ACC112 (cell line): Measurements from ENCODE around the gene FNDC3A.

Experiments used
- H2AFZ ChIP-seq: fragments of 200-600 bp; sonication (generic); one replicate; pipeline ENCODE4 v1.6.0; 2017; ENCODE audit warnings: antibody characterized with exemption, low read length; ENCODE audit not compliant: unreplicated experiment
- H3K27ac ChIP-seq: fragments of 200-600 bp; sonication (generic); 2 replicates; pipeline ENCODE4 v1.5.1; 2014; ENCODE audit warnings: low read depth, mild to moderate bottlenecking, antibody characterized with exemption, low read length, moderate library complexity
- H3K27me3 ChIP-seq: fragments of 200-600 bp; sonication (generic); 2 replicates; pipeline ENCODE4 v1.6.1; 2014; ENCODE audit warnings: mild to moderate bottlenecking, antibody characterized with exemption, low read length, moderate library complexity, mixed read lengths; ENCODE audit not compliant: insufficient read depth
- H3K36me3 ChIP-seq: fragments of 200-600 bp; sonication (generic); 2 replicates; pipeline ENCODE4 v1.6.1; 2016; ENCODE audit warnings: mild to moderate bottlenecking, antibody characterized with exemption, low read length, moderate library complexity, mixed read lengths; ENCODE audit not compliant: insufficient read depth
- H3K4me1 ChIP-seq: fragments of 200-600 bp; sonication (generic); one replicate; pipeline ENCODE4 v1.6.1; 2016; ENCODE audit warnings: low read length, mixed read lengths; ENCODE audit not compliant: insufficient read depth, unreplicated experiment, control insufficient read depth
- H3K4me3 ChIP-seq: fragments of 200-600 bp; sonication (generic); 2 replicates; pipeline ENCODE4 v1.5.1; 2014; ENCODE audit warnings: mild to moderate bottlenecking, low read depth, low read length
- H3K79me2 ChIP-seq: fragments of 200-600 bp; sonication (generic); one replicate; pipeline ENCODE4 v1.6.0; 2016; ENCODE audit warnings: low read length; ENCODE audit not compliant: control insufficient read depth, unreplicated experiment, insufficient read depth

The FNDC3A gene

GRCh38 chr13:48975856-48976575, at the start of gene FNDC3A:
Gene FNDC3A, plus strand, starts transcription at chr13:48975912. Its CDS starts 30,279 bp downstream, at chr13:49006191.
- Histone ChIP-seq H3K79me2 (peaks cover 45% of the 10 kb centered on the region), H2AFZ (peak within 1 kb of the TSS; percentile 90)

DNA sequence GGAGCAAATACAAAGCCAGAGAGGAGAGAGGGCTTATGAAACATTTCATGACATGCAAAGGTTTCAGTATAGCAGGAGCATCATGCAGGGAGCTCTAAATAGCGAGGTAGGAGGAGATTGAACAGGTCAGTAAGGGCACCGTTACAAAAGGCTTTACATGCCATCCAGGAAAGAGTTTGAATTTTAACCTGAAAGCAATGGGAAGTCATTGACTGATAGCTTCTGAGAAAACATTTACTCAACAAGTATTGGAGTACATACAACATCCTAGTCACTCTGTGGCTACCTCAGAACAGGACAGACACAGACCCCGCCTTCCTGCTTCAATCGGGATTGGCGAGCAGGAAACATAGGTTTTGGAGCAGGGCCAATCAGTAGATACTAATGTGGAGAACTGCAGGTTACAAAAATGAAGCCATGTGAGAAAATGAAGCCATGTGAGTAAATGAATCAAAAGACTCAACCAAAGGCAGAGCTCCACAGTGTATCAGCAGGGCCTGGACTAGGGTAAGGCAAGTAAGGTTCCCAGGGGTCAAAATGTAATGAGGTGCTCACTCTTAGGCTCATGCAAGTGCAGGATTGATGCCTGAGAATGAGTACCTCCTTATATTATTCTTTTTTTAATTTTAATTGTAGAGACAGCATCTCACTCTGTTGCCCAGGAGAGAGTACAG, 46.8 kb upstream of the FNDC3A start:
- H3K36me3 ChIP-seq, result no peaks in the 10 kb centered on the region
- no peaks in the 10 kb centered on the region for H3K79me2 ChIP-seq
- H3K27ac ChIP-seq, result no peak overlapping the region
- no peaks in the 10 kb centered on the region for H3K27me3 ChIP-seq
- H3K4me3 ChIP-seq, result no peak overlapping the region
- no peaks in the 10 kb centered on the region for H3K4me1 ChIP-seq
- no peak overlapping the region for H2AFZ ChIP-seq

More at GRCh38 chr13:48975856-48976575, at the start of gene FNDC3A:
- Histone ChIP-seq H3K27ac (peak within 1 kb of the TSS; percentile 95), H3K4me3 (peak within 1 kb of the TSS; percentile 95), H3K4me1 (peaks cover 26% of the 10 kb centered on the region), H3K27me3 (no peaks in the 10 kb centered on the region), H3K36me3 (0 out of 2 replicates have a peak, but pooled peaks cover 8% of the 10 kb centered on the region)

GRCh38 chr13:48930918-48931317, 44.8 kb upstream of the FNDC3A start:
- H3K4me3 ChIP-seq, result no peak overlapping the region
- H3K36me3 ChIP-seq, result no peaks in the 10 kb centered on the region
- no peak overlapping the region for H3K27ac ChIP-seq
- no peaks in the 10 kb centered on the region for H3K27me3 ChIP-seq
- no peaks in the 10 kb centered on the region for H3K4me1 ChIP-seq
- H2AFZ ChIP-seq, result no peak overlapping the region
- H3K79me2 ChIP-seq, result no peaks in the 10 kb centered on the region

GRCh38 chr13:48938308-48938943, 37.3 kb upstream of the FNDC3A start:
- Histone ChIP-seq H3K36me3 (no peaks in the 10 kb centered on the region), H3K79me2 (no peaks in the 10 kb centered on the region), H3K27me3 (no peaks in the 10 kb centered on the region), H3K4me3 (no peak overlapping the region), H3K27ac (no peak overlapping the region), H2AFZ (no peak overlapping the region), H3K4me1 (peaks cover 4% of the 10 kb centered on the region)

DNA sequence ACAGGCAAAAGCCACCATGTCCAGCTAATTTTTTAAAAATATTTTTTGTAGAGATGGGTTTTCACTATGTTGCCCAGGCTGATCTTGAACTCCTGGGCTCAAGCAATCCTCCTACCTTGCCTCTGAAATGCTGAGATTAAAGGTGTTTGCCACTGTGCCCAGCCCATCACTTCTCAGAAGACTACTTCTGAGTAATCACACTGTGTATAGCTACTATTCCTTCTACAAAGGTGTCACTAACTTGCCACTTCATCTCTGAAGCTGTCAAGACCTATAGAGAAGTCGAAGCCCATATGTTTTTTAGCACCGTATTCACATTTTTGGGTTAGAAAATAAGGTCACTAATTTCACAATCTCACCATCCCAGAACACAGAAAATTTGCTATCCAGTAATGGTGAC, 36.0 kb upstream of the FNDC3A start:
- H3K4me3 ChIP-seq, result no peak overlapping the region
- H2AFZ ChIP-seq, result no peak overlapping the region
- peaks cover 4% of the 10 kb centered on the region for H3K4me1 ChIP-seq
- no peaks in the 10 kb centered on the region for H3K79me2 ChIP-seq
- no peak overlapping the region for H3K27ac ChIP-seq
- H3K36me3 ChIP-seq, result no peaks in the 10 kb centered on the region
- no peaks in the 10 kb centered on the region for H3K27me3 ChIP-seq

DNA sequence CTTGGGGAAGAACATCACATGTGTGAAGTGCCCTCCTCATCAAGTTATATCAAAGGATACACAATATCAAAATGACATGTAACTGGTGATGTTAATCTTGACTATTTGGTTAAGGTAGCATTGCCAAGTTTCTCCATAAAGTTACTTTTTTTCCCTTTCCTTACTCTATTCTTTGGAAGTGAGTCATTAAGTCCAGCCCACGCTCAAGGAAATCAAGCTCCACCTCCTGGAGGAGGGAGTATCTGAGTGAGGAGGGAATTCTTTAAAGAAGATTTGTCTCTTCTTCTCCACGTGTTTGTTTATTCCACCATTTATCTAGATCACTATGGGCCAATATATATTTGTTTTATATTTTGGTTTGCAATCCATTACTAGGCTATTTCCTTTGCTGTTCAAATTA, 33.6 kb upstream of the FNDC3A start:
- no peaks in the 10 kb centered on the region for H3K79me2 ChIP-seq
- H3K4me1 ChIP-seq, result peaks cover 4% of the 10 kb centered on the region
- H3K27ac ChIP-seq, result no peak overlapping the region
- no peak overlapping the region for H3K4me3 ChIP-seq
- H3K36me3 ChIP-seq, result no peaks in the 10 kb centered on the region
- no peaks in the 10 kb centered on the region for H3K27me3 ChIP-seq
- H2AFZ ChIP-seq, result no peak overlapping the region

DNA sequence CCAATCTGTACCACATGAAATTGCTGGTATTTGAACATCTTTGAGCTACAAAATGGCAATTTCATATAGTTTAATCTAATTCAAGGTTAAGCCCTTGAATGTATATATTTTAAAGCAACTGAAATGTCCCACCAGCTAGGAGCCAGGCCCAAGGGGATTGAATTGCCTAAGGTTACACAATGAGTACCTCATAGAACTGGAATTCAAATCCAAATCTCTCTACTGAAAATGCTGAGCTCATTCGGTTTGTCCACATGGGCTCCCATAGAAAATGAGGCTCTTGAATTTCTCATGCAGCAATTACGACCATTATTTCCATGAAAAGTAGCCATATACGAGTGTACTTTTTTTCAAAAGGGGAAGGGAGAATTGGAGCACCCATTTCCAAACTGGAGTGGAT, 31.5 kb upstream of the FNDC3A start:
- Histone ChIP-seq H3K36me3 (no peaks in the 10 kb centered on the region), H2AFZ (no peak overlapping the region), H3K27me3 (no peaks in the 10 kb centered on the region), H3K79me2 (no peaks in the 10 kb centered on the region), H3K4me3 (no peak overlapping the region), H3K27ac (no peak overlapping the region), H3K4me1 (peaks cover 4% of the 10 kb centered on the region)

- H3K4me1 ChIP-seq, result peaks cover 6% of the 10 kb centered on the region
- H3K27me3 ChIP-seq, result no peaks in the 10 kb centered on the region
- no peaks in the 10 kb centered on the region for H3K79me2 ChIP-seq
- H3K4me3 ChIP-seq, result no peak overlapping the region
- no peaks in the 10 kb centered on the region for H3K36me3 ChIP-seq
- no peak overlapping the region for H2AFZ ChIP-seq
- no peak overlapping the region for H3K27ac ChIP-seq
Observed at GRCh38 chr13:48945626-48946025, 30.1 kb upstream of the FNDC3A start.

DNA sequence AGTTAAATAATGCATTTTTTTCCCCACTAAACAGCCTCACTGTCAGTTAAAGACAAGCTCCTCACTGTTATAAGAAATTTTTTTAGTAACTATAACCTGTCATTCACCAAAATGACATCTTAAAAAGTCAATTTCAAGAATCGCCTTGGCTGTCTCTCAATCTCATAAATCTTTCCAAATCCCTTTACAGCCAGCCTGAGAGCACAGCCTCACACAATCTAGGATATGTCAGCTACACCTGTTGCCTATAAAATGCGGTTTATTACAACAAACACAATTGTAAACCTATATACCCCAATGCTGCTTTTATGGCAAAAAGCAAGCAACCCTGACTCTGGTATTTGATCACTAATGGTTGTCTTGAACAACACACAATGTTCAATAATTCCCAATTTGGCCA, 29.5 kb upstream of the FNDC3A start:
- Histone ChIP-seq H3K4me1 (peaks cover 10% of the 10 kb centered on the region), H3K27ac (no peak overlapping the region)

GRCh38 chr13:48949566-48950500, 25.9 kb upstream of the FNDC3A start:
- Histone ChIP-seq H3K36me3 (no peaks in the 10 kb centered on the region), H3K4me3 (no peak overlapping the region), H3K27me3 (no peaks in the 10 kb centered on the region), H3K4me1 (peaks cover 15% of the 10 kb centered on the region), H3K79me2 (no peaks in the 10 kb centered on the region), H3K27ac (no peak overlapping the region), H2AFZ (no peak overlapping the region)

More for the DNA sequence above, 29.5 kb upstream of the FNDC3A start:
- Histone ChIP-seq H2AFZ (no peak overlapping the region), H3K36me3 (no peaks in the 10 kb centered on the region), H3K27me3 (no peaks in the 10 kb centered on the region), H3K79me2 (no peaks in the 10 kb centered on the region), H3K4me3 (no peak overlapping the region)
